Glomerular endothelial cell (primary cell): Measurements from ENCODE around the gene NAA60. TPM values are rescaled to one million over a fixed set of nuclear protein-coding genes. Genes with fewer than 3 reads are reported as not detected.
A peak's percentile ranks its signal among the peaks of the same experiment; 100 is the strongest.

Experiments
- DNase-seq: peaks from one replicate; pipeline ENCODE4 v3.0.0-alpha.2; 2011; ENCODE audit warnings: low read depth, low spot score; ENCODE audit errors: extremely low read depth
- total RNA-seq: library from RNA; depleted of rRNA; stranded (reverse); fragments of >200 nt; gene quantifications from 2 replicates; pipeline ENCODE4 v1.2.3, GENCODE V29; 2015

NAA60 gene
- 40.3 and 45.3 TPM in 2 replicates for total RNA-seq

GRCh38 chr16:3443108-3444031 is at the start of gene NAA60, which contains the start of gene ZNF597:
Gene NAA60, plus strand, starts transcription at chr16:3443680. Its CDS starts 32,548 bp downstream, at chr16:3476228.
Gene ZNF597, minus strand, starts transcription at chr16:3443504. Its CDS starts 351 bp downstream, at chr16:3443153.
- DNase-seq = peak; percentile 68

GRCh38 chr16:3400446-3400778 is 43.1 kb upstream of the NAA60 start:
- DNase-seq = no peak

- peak; percentile 84 for DNase-seq
Observed at GRCh38 chr16:3400779-3401688, 42.4 kb upstream of the NAA60 start, which contains the start of the genes ZNF174 and ZSCAN32. Gene ZNF174, plus strand, starts transcription at chr16:3401215. Its CDS starts 790 bp downstream, at chr16:3402005. Gene ZSCAN32, minus strand, starts transcription at chr16:3401004. Its CDS starts 3,447 bp downstream, at chr16:3397557.

GRCh38 chr16:3401719-3402397 is 41.6 kb upstream of the NAA60 start:
- DNase-seq = no peak

GRCh38 chr16:3408561-3409197 is 34.8 kb upstream of the NAA60 start:
- no peak for DNase-seq

- DNase-seq = no peak
Observed at GRCh38 chr16:3413730-3414379, 29.6 kb upstream of the NAA60 start.

GRCh38 chr16:3431779-3432219 is 11.7 kb upstream of the NAA60 start:
- no peak for DNase-seq

GRCh38 chr16:3434373-3434772 is 9.1 kb upstream of the NAA60 start:
- no peak for DNase-seq

- no peak for DNase-seq
Observed at GRCh38 chr16:3439637-3440036, 3.8 kb upstream of the NAA60 start.

GRCh38 chr16:3444032-3444388 is 530 bp downstream of the NAA60 start:
- peak; percentile 52 for DNase-seq

GRCh38 chr16:3454093-3454492 is 10.6 kb downstream of the NAA60 start:
- no peak for DNase-seq

- no peak for DNase-seq
Observed at GRCh38 chr16:3454631-3455147, 11.2 kb downstream of the NAA60 start.

GRCh38 chr16:3457434-3458252 is 14.2 kb downstream of the NAA60 start:
- DNase-seq = no peak

- DNase-seq = no peak
Observed at GRCh38 chr16:3458278-3458851, 14.9 kb downstream of the NAA60 start.

- no peak for DNase-seq
Observed at GRCh38 chr16:3458852-3459361, 15.4 kb downstream of the NAA60 start.

GRCh38 chr16:3459401-3460090 is 16.1 kb downstream of the NAA60 start:
- DNase-seq = no peak

GRCh38 chr16:3460121-3460520 is 16.6 kb downstream of the NAA60 start:
- no peak for DNase-seq
